Small intestine (tissue), 7 donors: Measurements from ENCODE around the gene PAPSS2. TPM values are rescaled to one million over a fixed set of nuclear protein-coding genes. Genes with fewer than 3 reads are reported as not detected.
"Not testable (repeated sequence)": the region's sequence is repeated elsewhere in the genome, so short reads cannot be mapped to it uniquely, and the experiment has no call there.

Source experiments
- DNase-seq, 2 donors: peaks; one replicate each; pipeline versions ENCODE4 v3.0.0 to v3.0.0-alpha.2; 2013
- FAIRE-seq: peaks from 2 replicates; lab custom pipeline; 2012; peaks lifted over from hg19 to GRCh38; lab: Jason Lieb, UNC
- H3K27ac ChIP-seq, 3 donors: one replicate each; pipeline ENCODE4 v1.5.1; 2013; ENCODE audit warnings: low read length in 2 of 3, mild to moderate bottlenecking in 2 of 3, control low read depth in 1 of 3, inconsistent platforms in 1 of 3, low read depth in 1 of 3, moderate library complexity in 1 of 3
- H3K27me3 ChIP-seq, 3 donors: one replicate each; pipeline ENCODE4 v1.6.1; 2013; ENCODE audit warnings: low read length in 3 of 3, inconsistent platforms in 1 of 3; ENCODE audit not compliant: control insufficient read depth in 3 of 3, insufficient read depth in 3 of 3
- H3K36me3 ChIP-seq, 3 donors: one replicate each; pipeline ENCODE4 v1.6.1; 2013; ENCODE audit warnings: low read length in 3 of 3, inconsistent platforms in 1 of 3, low read depth in 1 of 3, mild to moderate bottlenecking in 1 of 3, moderate library complexity in 1 of 3; ENCODE audit not compliant: control insufficient read depth in 3 of 3, insufficient read depth in 2 of 3
- H3K4me1 ChIP-seq, 3 donors: one replicate each; pipeline ENCODE4 v1.6.1; 2013; ENCODE audit warnings: low read length in 2 of 3, inconsistent platforms in 1 of 3, low read depth in 1 of 3, mild to moderate bottlenecking in 1 of 3, moderate library complexity in 1 of 3; ENCODE audit not compliant: control insufficient read depth in 3 of 3, insufficient read depth in 2 of 3
- H3K4me3 ChIP-seq, 3 donors: one replicate each; pipeline ENCODE4 v1.5.1; 2013; ENCODE audit warnings: low read length in 3 of 3, control low read depth in 1 of 3, inconsistent platforms in 1 of 3, low read depth in 1 of 3, mild to moderate bottlenecking in 1 of 3, moderate library complexity in 1 of 3
- H3K9me3 ChIP-seq, 2 donors: one replicate each; pipeline ENCODE4 v1.6.1; 2013; ENCODE audit warnings: low read depth in 1 of 2, low read length in 1 of 2; ENCODE audit not compliant: control insufficient read depth in 2 of 2, insufficient read depth in 1 of 2
- WGBS, 3 donors: extraction: QIAGEN DNeasy Blood & Tissue Kit; methylation state at CpG; one replicate each; pipeline ENCODE4 v1.1.7; 2013; 5-methylcytosine and 5-hydroxymethylcytosine counted together
- polyA plus RNA-seq, 4 donors: library from polyadenylated mRNA; stranded (reverse) in 3 of 4; unstranded in 1 of 4; fragments of 200-250 nt in 3 of 4; fragments of 120-200 nt in 1 of 4; gene quantifications; one replicate each; pipeline versions ENCODE4 v1.2.1 to v1.2.3, GENCODE V29; 2013
- donor health status: healthy with polysubstance abuse.
- donor health status: control.
- donor health status: control.
- donor health status: Bipolar disorder and iron deficiency.
- donor health status: healthy.

The PAPSS2 gene
- polyA plus RNA-seq, 4 donors = 28.4 to 90.5 (median 58.1) TPM

GRCh38 chr10:87635498-87636312 is 24.0 kb upstream of the PAPSS2 start:
- peak; percentile 73 to 79 for DNase-seq
- Histone ChIP-seq H3K27me3 (no peaks in the 10 kb centered on the region), H3K4me3 (no peak overlapping the region), H3K9me3 (peaks cover 0 to 5% of the 10 kb centered on the region in 2 donors), H3K27ac (peak overlapping the region; percentile 0 to 65 (median 42)), H3K4me1 (peaks cover 0 to 9% (median 0%) of the 10 kb centered on the region in 3 donors), H3K36me3 (no peaks in the 10 kb centered on the region)
- WGBS, 3 donors = 22 to 33% (median 26%) methylated on average over 5 of the region's 5 CpGs
- no peak for FAIRE-seq

- H3K27me3 ChIP-seq = no peaks in the 10 kb centered on the region
- no peak overlapping the region for H3K4me3 ChIP-seq
- H3K36me3 ChIP-seq = no peaks in the 10 kb centered on the region
- no peak for DNase-seq
- peaks cover 0 to 11% (median 0%) of the 10 kb centered on the region in 3 donors for H3K4me1 ChIP-seq
- FAIRE-seq = no peak
- H3K27ac ChIP-seq = peak overlapping the region in 2 of 3 donors; percentile 0 to 23
- WGBS, 3 donors = 91 to 98% (median 95%) methylated on average over 3 of the region's 3 CpGs
- peaks cover 0 to 5% of the 10 kb centered on the region in 2 donors for H3K9me3 ChIP-seq
Measured at GRCh38 chr10:87636313-87636915, 23.3 kb upstream of the PAPSS2 start.

- Histone ChIP-seq H3K4me3 (no peak overlapping the region), H3K4me1 (peaks cover 0 to 11% (median 0%) of the 10 kb centered on the region in 3 donors), H3K36me3 (no peaks in the 10 kb centered on the region), H3K9me3 (no peaks in the 10 kb centered on the region), H3K27me3 (no peaks in the 10 kb centered on the region), H3K27ac (no peak overlapping the region)
- FAIRE-seq (no peak), DNase-seq (no peak)
- WGBS, 3 donors = 95 to 97% (median 97%) methylated on average over 3 of the region's 3 CpGs
Measured at GRCh38 chr10:87639493-87639892, 20.2 kb upstream of the PAPSS2 start.

- DNase-seq = no peak
- no peak for FAIRE-seq
- no peak overlapping the region for H3K4me3 ChIP-seq
- no peaks in the 10 kb centered on the region for H3K36me3 ChIP-seq
- no peaks in the 10 kb centered on the region for H3K9me3 ChIP-seq
- H3K27me3 ChIP-seq = no peaks in the 10 kb centered on the region
- peaks cover 0 to 11% (median 0%) of the 10 kb centered on the region in 3 donors for H3K4me1 ChIP-seq
- no peak overlapping the region for H3K27ac ChIP-seq
Measured at GRCh38 chr10:87640043-87640442, 19.6 kb upstream of the PAPSS2 start.

- no peak overlapping the region for H3K27ac ChIP-seq
- WGBS, 3 donors = 91 to 94% (median 94%) methylated on average over 11 of the region's 11 CpGs
- no peaks in the 10 kb centered on the region for H3K27me3 ChIP-seq
- H3K4me1 ChIP-seq = peaks cover 0 to 8% (median 0%) of the 10 kb centered on the region in 3 donors
- FAIRE-seq (no peak), DNase-seq (no peak)
- H3K4me3 ChIP-seq = no peak overlapping the region
- H3K36me3 ChIP-seq = no peaks in the 10 kb centered on the region
- H3K9me3 ChIP-seq = no peaks in the 10 kb centered on the region
Measured at GRCh38 chr10:87642486-87642885, 17.2 kb upstream of the PAPSS2 start.

GRCh38 chr10:87642988-87643387 is 16.7 kb upstream of the PAPSS2 start:
- H3K9me3 ChIP-seq = no peaks in the 10 kb centered on the region
- FAIRE-seq (no peak), DNase-seq (no peak)
- H3K27ac ChIP-seq = no peak overlapping the region
- H3K27me3 ChIP-seq = no peaks in the 10 kb centered on the region
- H3K4me3 ChIP-seq = no peak overlapping the region
- peaks cover 0 to 8% (median 0%) of the 10 kb centered on the region in 3 donors for H3K4me1 ChIP-seq
- no peaks in the 10 kb centered on the region for H3K36me3 ChIP-seq

- Histone ChIP-seq H3K9me3 (no peaks in the 10 kb centered on the region), H3K4me1 (peaks cover 0 to 8% (median 0%) of the 10 kb centered on the region in 3 donors), H3K4me3 (no peak overlapping the region), H3K27ac (no peak overlapping the region), H3K36me3 (no peaks in the 10 kb centered on the region), H3K27me3 (no peaks in the 10 kb centered on the region)
- 88 to 94% (median 90%) methylated on average over 3 of the region's 3 CpGs for WGBS, 3 donors
- no peak for DNase-seq
- no peak for FAIRE-seq
Measured at GRCh38 chr10:87643920-87644319, 15.8 kb upstream of the PAPSS2 start.

GRCh38 chr10:87644500-87644899 is 15.2 kb upstream of the PAPSS2 start:
- not testable (repeated sequence) for H3K9me3 ChIP-seq, H3K4me1 ChIP-seq, DNase-seq, H3K27ac ChIP-seq, H3K36me3 ChIP-seq, FAIRE-seq, H3K27me3 ChIP-seq, H3K4me3 ChIP-seq
- 73 to 87% (median 85%) methylated on average over 3 of the region's 3 CpGs for WGBS, 3 donors
